KMS-11 (cell line): Measurements from ENCODE around the gene RPS26.
"Not testable (repeated sequence)": the region's sequence is repeated elsewhere in the genome, so short reads cannot be mapped to it uniquely, and the experiment has no call there.

Experiments used
- H2AFZ ChIP-seq: fragments of 200-600 bp; sonication (generic); 2 replicates; pipeline ENCODE4 v1.6.1; 2016; ENCODE audit warnings: antibody characterized with exemption, mixed run types, low read depth
- H3K27ac ChIP-seq: fragments of 200-600 bp; sonication (generic); 2 replicates; pipeline ENCODE4 v1.6.1; 2016; ENCODE audit warnings: mild to moderate bottlenecking, mixed run types
- H3K27me3 ChIP-seq: fragments of 200-600 bp; sonication (generic); 2 replicates; pipeline ENCODE4 v1.6.1; 2017; ENCODE audit warnings: mild to moderate bottlenecking, low read depth, mixed run types, moderate library complexity; ENCODE audit not compliant: insufficient read depth
- H3K36me3 ChIP-seq: fragments of 200-600 bp; sonication (generic); 2 replicates; pipeline ENCODE4 v1.6.1; 2017; ENCODE audit warnings: mild to moderate bottlenecking, mixed run types; ENCODE audit not compliant: insufficient read depth
- H3K4me1 ChIP-seq: fragments of 200-600 bp; sonication (generic); 2 replicates; pipeline ENCODE4 v1.6.1; 2016; ENCODE audit warnings: mild to moderate bottlenecking, low read depth, mixed run types; ENCODE audit not compliant: poor library complexity, severe bottlenecking
- H3K4me2 ChIP-seq: fragments of 200-600 bp; sonication (generic); 2 replicates; pipeline ENCODE4 v1.7.0; 2016; ENCODE audit warnings: mild to moderate bottlenecking, mixed run types
- H3K4me3 ChIP-seq: fragments of 200-600 bp; sonication (generic); IDR thresholded peaks from 2 replicates; pipeline ENCODE4 v1.6.1; 2017; ENCODE audit warnings: low read depth, low read length, mixed read lengths; ENCODE audit not compliant: insufficient read depth
- H3K79me2 ChIP-seq: fragments of 200-600 bp; sonication (generic); 2 replicates; pipeline ENCODE4 v1.6.1; 2016; ENCODE audit warnings: low read depth, mixed run types; ENCODE audit not compliant: insufficient read depth
- H3K9ac ChIP-seq: fragments of 200-600 bp; sonication (generic); 2 replicates; pipeline ENCODE4 v1.6.1; 2016; ENCODE audit warnings: mild to moderate bottlenecking, mixed run types
- H4K20me1 ChIP-seq: fragments of 200-600 bp; sonication (generic); 2 replicates; pipeline ENCODE4 v1.6.1; 2016; ENCODE audit warnings: mild to moderate bottlenecking, mixed run types; ENCODE audit not compliant: insufficient read depth
- CTCF ChIP-seq: fragments of 200-600 bp; sonication (generic); conservative IDR thresholded peaks from 2 replicates; pipeline ENCODE4 v1.6.1; 2017; ENCODE audit warnings: low read depth, mild to moderate bottlenecking, antibody characterized with exemption, low read length, moderate library complexity, mixed read lengths

The RPS26 gene

GRCh38 chr12:56038022-56038655 lies 3.6 kb upstream of the RPS26 start:
- H2AFZ ChIP-seq, result no peak overlapping the region
- no peaks in the 10 kb centered on the region for H3K27me3 ChIP-seq
- H4K20me1 ChIP-seq, result peaks cover 5% of the 10 kb centered on the region; the same call in 1 of the 2 replicates
- peaks cover 18% of the 10 kb centered on the region for H3K4me1 ChIP-seq
- H3K79me2 ChIP-seq, result peaks cover 14% of the 10 kb centered on the region
- H3K9ac ChIP-seq, result no peak overlapping the region
- peaks cover 7% of the 10 kb centered on the region; the same call in 1 of the 2 replicates for H3K36me3 ChIP-seq
- no peak overlapping the region for H3K4me3 ChIP-seq
- no peak overlapping the region for H3K27ac ChIP-seq
- TF ChIP-seq CTCF, result no peak
- no peak overlapping the region for H3K4me2 ChIP-seq

- Histone ChIP-seq H3K9ac (no peak overlapping the region), H2AFZ (no peak overlapping the region), H3K36me3 (peaks cover 27% of the 10 kb centered on the region; the same call in 1 of the 2 replicates), H3K4me3 (no peak overlapping the region), H3K79me2 (peaks cover 33% of the 10 kb centered on the region), H3K4me1 (peaks cover 27% of the 10 kb centered on the region), H4K20me1 (peaks cover 7% of the 10 kb centered on the region; the same call in 1 of the 2 replicates), H3K27me3 (no peaks in the 10 kb centered on the region), H3K4me2 (no peak overlapping the region), H3K27ac (no peak overlapping the region)
- no peak for TF ChIP-seq CTCF
Measured at GRCh38 chr12:56040151-56040550, 1.6 kb upstream of the RPS26 start.

GRCh38 chr12:56040963-56041551 lies 661 bp upstream of the RPS26 start:
- H3K9ac ChIP-seq, result peak overlapping the region; percentile 9; the same call in 1 of the 2 replicates
- no peaks in the 10 kb centered on the region for H3K27me3 ChIP-seq
- H3K27ac ChIP-seq, result peak overlapping the region; percentile 31; the same call in 1 of the 2 replicates
- H3K4me3 ChIP-seq, result no peak overlapping the region
- H4K20me1 ChIP-seq, result peaks cover 7% of the 10 kb centered on the region; the same call in 1 of the 2 replicates
- H3K79me2 ChIP-seq, result peaks cover 33% of the 10 kb centered on the region
- no peak for TF ChIP-seq CTCF
- peaks cover 30% of the 10 kb centered on the region; the same call in 1 of the 2 replicates for H3K36me3 ChIP-seq
- H3K4me2 ChIP-seq, result peak overlapping the region; percentile 81
- peak overlapping the region; percentile 77 for H2AFZ ChIP-seq
- peaks cover 27% of the 10 kb centered on the region for H3K4me1 ChIP-seq

- H3K36me3 ChIP-seq, result peaks cover 30% of the 10 kb centered on the region; the same call in 1 of the 2 replicates
Measured at GRCh38 chr12:56042430-56042813, 704 bp downstream of the RPS26 start.

GRCh38 chr12:56042843-56043242 lies 1.1 kb downstream of the RPS26 start:
- peak overlapping the region; percentile 86 for H3K4me3 ChIP-seq
- H3K9ac ChIP-seq, result peak overlapping the region; percentile 68
- H4K20me1 ChIP-seq, result peaks cover 7% of the 10 kb centered on the region; the same call in 1 of the 2 replicates
- H3K4me2 ChIP-seq, result peak overlapping the region; percentile 93
- no peak overlapping the region for H2AFZ ChIP-seq
- H3K27me3 ChIP-seq, result no peaks in the 10 kb centered on the region
- H3K79me2 ChIP-seq, result peaks cover 33% of the 10 kb centered on the region
- H3K36me3 ChIP-seq, result peaks cover 30% of the 10 kb centered on the region; the same call in 1 of the 2 replicates
- peaks cover 38% of the 10 kb centered on the region for H3K4me1 ChIP-seq
- peak overlapping the region; percentile 58 for H3K27ac ChIP-seq
- TF ChIP-seq CTCF, result no peak

More at GRCh38 chr12:56042430-56042813, 704 bp downstream of the RPS26 start:
- Histone ChIP-seq H3K27ac (peak overlapping the region; percentile 58), H3K79me2 (peaks cover 33% of the 10 kb centered on the region), H3K4me1 (peaks cover 37% of the 10 kb centered on the region), H3K4me2 (peak overlapping the region; percentile 93), H3K4me3 (peak overlapping the region; percentile 93), H3K9ac (peak overlapping the region; percentile 68), H2AFZ (peak overlapping the region; percentile 68)
- H3K27me3 ChIP-seq, H4K20me1 ChIP-seq: not testable (repeated sequence)
